Liver (tissue), 3 donors: ENCODE data around the gene SLC25A39.

Experiments
- CTCF ChIP-seq: fragments of 150-350 bp; IDR thresholded peaks from 2 replicates; pipeline ENCODE4 v1.5.1; 2017; ENCODE audit warnings: improper control_type of control experiment, low read depth, low read length; ENCODE audit not compliant: missing input control
- GABPA ChIP-seq, 2 donors: IDR thresholded peaks in 1 of 2; conservative IDR thresholded peaks in 1 of 2; 2 replicates each; pipeline ENCODE4 v1.6.1; 2016; ENCODE audit warnings: antibody characterized with exemption in 2 of 2, mild to moderate bottlenecking in 1 of 2, moderate library complexity in 1 of 2
- donor health status: healthy.
- donor health status: healthy.

DNA sequence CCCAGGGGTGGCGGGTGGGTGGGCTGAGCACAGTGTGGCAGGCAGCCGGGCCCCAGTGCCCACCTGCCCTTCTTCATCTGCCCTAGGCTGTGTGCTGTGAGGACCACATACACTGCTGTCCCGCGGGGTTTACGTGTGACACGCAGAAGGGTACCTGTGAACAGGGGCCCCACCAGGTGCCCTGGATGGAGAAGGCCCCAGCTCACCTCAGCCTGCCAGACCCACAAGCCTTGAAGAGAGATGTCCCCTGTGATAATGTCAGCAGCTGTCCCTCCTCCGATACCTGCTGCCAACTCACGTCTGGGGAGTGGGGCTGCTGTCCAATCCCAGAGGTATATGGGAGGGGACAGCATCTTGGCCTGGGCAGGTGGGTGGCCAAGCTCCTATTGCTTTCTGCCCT, 26.8 kb upstream of the SLC25A39 start:
- TF ChIP-seq GABPA (IDR thresholded peaks at IDR 0.05 in 1 of 2, conservative IDR thresholded peaks at IDR 0.05 in 1 of 2) = no peak
- no peak for TF ChIP-seq CTCF
